NCI-H2081 treated with DMSO at 0.1 percent for 48 hours (cell line): ENCODE results near the gene CARMIL1.
"Not testable (repeated sequence)": the region's sequence is repeated elsewhere in the genome, so short reads cannot be mapped to it uniquely, and the experiment has no call there.

Experiments used
- DNase-seq: peaks from one replicate; lab custom pipeline; 2025; lab: John Stamatoyannopoulos, UW

Gene CARMIL1

GRCh38 chr6:25411316-25411950, 132.3 kb downstream of the CARMIL1 start:
- DNase-seq = no peak

- no peak for DNase-seq
Measured at GRCh38 chr6:25413207-25413905, 134.2 kb downstream of the CARMIL1 start.

GRCh38 chr6:25414168-25414567, 135.0 kb downstream of the CARMIL1 start:
- DNase-seq = no peak

- DNase-seq = no peak
Measured at GRCh38 chr6:25414755-25415154, 135.6 kb downstream of the CARMIL1 start.

- DNase-seq = no peak
Measured at GRCh38 chr6:25415274-25415673, 136.1 kb downstream of the CARMIL1 start.

GRCh38 chr6:25415701-25416100, 136.5 kb downstream of the CARMIL1 start:
- no peak for DNase-seq

GRCh38 chr6:25417046-25417605, 138.0 kb downstream of the CARMIL1 start:
- DNase-seq = no peak

- no peak for DNase-seq
Measured at GRCh38 chr6:25418454-25419052, 139.4 kb downstream of the CARMIL1 start.

- DNase-seq = no peak
Measured at GRCh38 chr6:25419879-25420278, 140.7 kb downstream of the CARMIL1 start.

GRCh38 chr6:25423358-25423757, 144.2 kb downstream of the CARMIL1 start:
- DNase-seq = no peak

- no peak for DNase-seq
Measured at GRCh38 chr6:25424303-25424702, 145.1 kb downstream of the CARMIL1 start.

- DNase-seq = no peak
Measured at GRCh38 chr6:25427549-25427948, 148.4 kb downstream of the CARMIL1 start.

GRCh38 chr6:25428758-25429317, 149.7 kb downstream of the CARMIL1 start:
- no peak for DNase-seq

- DNase-seq = no peak
Measured at GRCh38 chr6:25431306-25431974, 152.3 kb downstream of the CARMIL1 start.

GRCh38 chr6:25431975-25432307, 152.8 kb downstream of the CARMIL1 start:
- DNase-seq = no peak

GRCh38 chr6:25434921-25435320, 155.7 kb downstream of the CARMIL1 start:
- no peak for DNase-seq

- no peak for DNase-seq
Measured at GRCh38 chr6:25435416-25435985, 156.3 kb downstream of the CARMIL1 start.

GRCh38 chr6:25436760-25437159, 157.6 kb downstream of the CARMIL1 start:
- no peak for DNase-seq

GRCh38 chr6:25439368-25439767, 160.2 kb downstream of the CARMIL1 start:
- DNase-seq = no peak

GRCh38 chr6:25441663-25442270, 162.6 kb downstream of the CARMIL1 start:
- DNase-seq = no peak

- no peak for DNase-seq
Measured at GRCh38 chr6:25442898-25443297, 163.7 kb downstream of the CARMIL1 start.

- DNase-seq = not testable (repeated sequence)
Measured at GRCh38 chr6:25444521-25444920, 165.3 kb downstream of the CARMIL1 start.
